GM20431 (cell line): ENCODE data around the gene KCTD7.
"Not testable (repeated sequence)": the region's sequence is repeated elsewhere in the genome, so short reads cannot be mapped to it uniquely, and the experiment has no call there.

Experiments
- in situ Hi-C: fragments of 300-500 bp; cut with MseI, MboI; formaldehyde crosslinking; loops from one replicate; pipeline ENCODE4 v1.15.0; 2020; ENCODE audit warnings: low sequenced_read_pairs; ENCODE audit not compliant: unreplicated experiment

The KCTD7 gene

GRCh38 chr7:66628361-66629221 lies at the start of gene KCTD7:
TSS of gene KCTD7 (plus strand) at chr7:66628881. CDS start at chr7:66629065, 184 bp downstream.
- in situ Hi-C loops: no loop called here

GRCh38 chr7:66580380-66580779 lies 48.3 kb upstream of the KCTD7 start:
- in situ Hi-C loops: not testable (repeated sequence)

GRCh38 chr7:66582816-66583489 lies 45.7 kb upstream of the KCTD7 start:
- in situ Hi-C loops: not testable (repeated sequence)

- in situ Hi-C loops: no loop called here
Measured at GRCh38 chr7:66583490-66584110, 45.1 kb upstream of the KCTD7 start.

GRCh38 chr7:66586181-66586580 lies 42.5 kb upstream of the KCTD7 start:
- in situ Hi-C loops: no loop called here

GRCh38 chr7:66588226-66588625 lies 40.5 kb upstream of the KCTD7 start:
- in situ Hi-C loops: not testable (repeated sequence)

- in situ Hi-C loops: not testable (repeated sequence)
Measured at GRCh38 chr7:66588856-66589570, 39.7 kb upstream of the KCTD7 start.

GRCh38 chr7:66590302-66591057 lies 38.2 kb upstream of the KCTD7 start:
- in situ Hi-C loops: not testable (repeated sequence)

GRCh38 chr7:66591058-66591798 lies 37.5 kb upstream of the KCTD7 start:
- in situ Hi-C loops: not testable (repeated sequence)

- in situ Hi-C loops: no loop called here
Measured at GRCh38 chr7:66591799-66592596, 36.7 kb upstream of the KCTD7 start.

GRCh38 chr7:66592597-66593146 lies 36.0 kb upstream of the KCTD7 start:
- in situ Hi-C loops: not testable (repeated sequence)

- in situ Hi-C loops: not testable (repeated sequence)
Measured at GRCh38 chr7:66594082-66594481, 34.6 kb upstream of the KCTD7 start.

GRCh38 chr7:66597461-66597860 lies 31.2 kb upstream of the KCTD7 start:
- in situ Hi-C loops: no loop called here

- in situ Hi-C loops: no loop called here
Measured at GRCh38 chr7:66602159-66602558, 26.5 kb upstream of the KCTD7 start.

- in situ Hi-C loops: no loop called here
Measured at GRCh38 chr7:66604198-66604597, 24.5 kb upstream of the KCTD7 start.

GRCh38 chr7:66606540-66607291 lies 22.0 kb upstream of the KCTD7 start:
- in situ Hi-C loops: not testable (repeated sequence)

- in situ Hi-C loops: no loop called here
Measured at GRCh38 chr7:66609176-66609575, 19.5 kb upstream of the KCTD7 start.
